HK-2 (cell line): Measurements from ENCODE around the gene HBA2.
"Not testable (repeated sequence)": the region's sequence is repeated elsewhere in the genome, so short reads cannot be mapped to it uniquely, and the experiment has no call there.

Experiments used
- DNase-seq: peaks from one replicate; pipeline ENCODE4 v3.0.0-alpha.2; 2018; ENCODE audit not compliant: unreplicated experiment

Gene HBA2

DNA sequence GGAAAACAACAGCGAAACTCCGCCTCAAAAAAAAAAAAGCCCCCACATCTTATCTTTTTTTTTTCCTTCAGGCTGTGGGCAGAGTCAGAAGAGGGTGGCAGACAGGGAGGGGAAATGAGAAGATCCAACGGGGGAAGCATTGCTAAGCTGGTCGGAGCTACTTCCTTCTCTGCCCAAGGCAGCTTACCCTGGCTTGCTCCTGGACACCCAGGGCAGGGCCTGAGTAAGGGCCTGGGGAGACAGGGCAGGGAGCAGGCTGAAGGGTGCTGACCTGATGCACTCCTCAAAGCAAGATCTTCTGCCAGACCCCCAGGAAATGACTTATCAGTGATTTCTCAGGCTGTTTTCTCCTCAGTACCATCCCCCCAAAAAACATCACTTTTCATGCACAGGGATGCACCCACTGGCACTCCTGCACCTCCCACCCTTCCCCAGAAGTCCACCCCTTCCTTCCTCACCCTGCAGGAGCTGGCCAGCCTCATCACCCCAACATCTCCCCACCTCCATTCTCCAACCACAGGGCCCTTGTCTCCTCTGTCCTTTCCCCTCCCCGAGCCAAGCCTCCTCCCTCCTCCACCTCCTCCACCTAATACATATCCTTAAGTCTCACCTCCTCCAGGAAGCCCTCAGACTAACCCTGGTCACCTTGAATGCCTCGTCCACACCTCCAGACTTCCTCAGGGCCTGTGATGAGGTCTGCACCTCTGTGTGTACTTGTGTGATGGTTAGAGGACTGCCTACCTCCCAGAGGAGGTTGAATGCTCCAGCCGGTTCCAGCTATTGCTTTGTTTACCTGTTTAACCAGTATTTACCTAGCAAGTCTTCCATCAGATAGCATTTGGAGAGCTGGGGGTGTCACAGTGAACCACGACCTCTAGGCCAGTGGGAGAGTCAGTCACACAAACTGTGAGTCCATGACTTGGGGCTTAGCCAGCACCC is 2.6 kb downstream of the HBA2 start:
- DNase-seq: no peak

DNA sequence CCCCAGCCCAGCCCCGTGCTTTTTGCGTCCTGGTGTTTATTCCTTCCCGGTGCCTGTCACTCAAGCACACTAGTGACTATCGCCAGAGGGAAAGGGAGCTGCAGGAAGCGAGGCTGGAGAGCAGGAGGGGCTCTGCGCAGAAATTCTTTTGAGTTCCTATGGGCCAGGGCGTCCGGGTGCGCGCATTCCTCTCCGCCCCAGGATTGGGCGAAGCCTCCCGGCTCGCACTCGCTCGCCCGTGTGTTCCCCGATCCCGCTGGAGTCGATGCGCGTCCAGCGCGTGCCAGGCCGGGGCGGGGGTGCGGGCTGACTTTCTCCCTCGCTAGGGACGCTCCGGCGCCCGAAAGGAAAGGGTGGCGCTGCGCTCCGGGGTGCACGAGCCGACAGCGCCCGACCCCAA is 3.3 kb downstream of the HBA2 start:
- not testable (repeated sequence) for DNase-seq

- DNase-seq: not testable (repeated sequence)
Observed at GRCh38 chr16:176477-177382, 4.1 kb downstream of the HBA2 start, which contains the start of gene HBA1. Gene HBA1, plus strand, starts transcription at chr16:176680. Its CDS starts 37 bp downstream, at chr16:176717.

DNA sequence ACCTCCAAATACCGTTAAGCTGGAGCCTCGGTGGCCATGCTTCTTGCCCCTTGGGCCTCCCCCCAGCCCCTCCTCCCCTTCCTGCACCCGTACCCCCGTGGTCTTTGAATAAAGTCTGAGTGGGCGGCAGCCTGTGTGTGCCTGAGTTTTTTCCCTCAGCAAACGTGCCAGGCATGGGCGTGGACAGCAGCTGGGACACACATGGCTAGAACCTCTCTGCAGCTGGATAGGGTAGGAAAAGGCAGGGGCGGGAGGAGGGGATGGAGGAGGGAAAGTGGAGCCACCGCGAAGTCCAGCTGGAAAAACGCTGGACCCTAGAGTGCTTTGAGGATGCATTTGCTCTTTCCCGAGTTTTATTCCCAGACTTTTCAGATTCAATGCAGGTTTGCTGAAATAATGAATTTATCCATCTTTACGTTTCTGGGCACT is 4.7 kb downstream of the HBA2 start:
- DNase-seq: no peak

DNA sequence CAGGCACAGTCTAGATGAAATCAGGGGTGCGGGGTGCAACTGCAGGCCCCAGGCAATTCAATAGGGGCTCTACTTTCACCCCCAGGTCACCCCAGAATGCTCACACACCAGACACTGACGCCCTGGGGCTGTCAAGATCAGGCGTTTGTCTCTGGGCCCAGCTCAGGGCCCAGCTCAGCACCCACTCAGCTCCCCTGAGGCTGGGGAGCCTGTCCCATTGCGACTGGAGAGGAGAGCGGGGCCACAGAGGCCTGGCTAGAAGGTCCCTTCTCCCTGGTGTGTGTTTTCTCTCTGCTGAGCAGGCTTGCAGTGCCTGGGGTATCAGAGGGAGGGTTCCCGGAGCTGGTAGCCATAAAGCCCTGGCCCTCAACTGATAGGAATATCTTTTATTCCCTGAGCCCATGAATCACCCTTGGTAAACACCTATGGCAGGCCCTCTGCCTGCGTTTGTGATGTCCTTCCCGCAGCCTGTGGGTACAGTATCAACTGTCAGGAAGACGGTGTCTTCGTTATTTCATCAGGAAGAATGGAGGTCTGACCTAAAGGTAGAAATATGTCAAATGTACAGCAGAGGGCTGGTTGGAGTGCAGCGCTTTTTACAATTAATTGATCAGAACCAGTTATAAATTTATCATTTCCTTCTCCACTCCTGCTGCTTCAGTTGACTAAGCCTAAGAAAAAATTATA is 5.4 kb downstream of the HBA2 start:
- DNase-seq: no peak

DNA sequence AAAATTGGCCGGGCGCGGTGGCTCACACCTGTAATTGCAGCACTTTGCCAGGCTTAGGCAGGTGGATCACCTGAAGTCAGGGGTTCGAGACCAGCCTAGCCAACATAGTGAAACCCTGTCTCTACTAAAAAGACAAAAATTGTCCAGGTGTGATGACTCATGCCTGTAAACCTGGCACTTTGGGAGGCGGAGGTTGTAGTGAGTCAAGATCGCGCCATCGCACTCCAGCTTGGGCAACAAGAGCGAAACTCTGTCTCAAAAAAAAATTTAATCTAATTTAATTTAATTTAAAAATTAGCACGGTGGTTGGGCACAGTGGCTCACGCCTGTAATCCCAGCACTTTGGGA is 6.0 kb downstream of the HBA2 start:
- DNase-seq: no peak

DNA sequence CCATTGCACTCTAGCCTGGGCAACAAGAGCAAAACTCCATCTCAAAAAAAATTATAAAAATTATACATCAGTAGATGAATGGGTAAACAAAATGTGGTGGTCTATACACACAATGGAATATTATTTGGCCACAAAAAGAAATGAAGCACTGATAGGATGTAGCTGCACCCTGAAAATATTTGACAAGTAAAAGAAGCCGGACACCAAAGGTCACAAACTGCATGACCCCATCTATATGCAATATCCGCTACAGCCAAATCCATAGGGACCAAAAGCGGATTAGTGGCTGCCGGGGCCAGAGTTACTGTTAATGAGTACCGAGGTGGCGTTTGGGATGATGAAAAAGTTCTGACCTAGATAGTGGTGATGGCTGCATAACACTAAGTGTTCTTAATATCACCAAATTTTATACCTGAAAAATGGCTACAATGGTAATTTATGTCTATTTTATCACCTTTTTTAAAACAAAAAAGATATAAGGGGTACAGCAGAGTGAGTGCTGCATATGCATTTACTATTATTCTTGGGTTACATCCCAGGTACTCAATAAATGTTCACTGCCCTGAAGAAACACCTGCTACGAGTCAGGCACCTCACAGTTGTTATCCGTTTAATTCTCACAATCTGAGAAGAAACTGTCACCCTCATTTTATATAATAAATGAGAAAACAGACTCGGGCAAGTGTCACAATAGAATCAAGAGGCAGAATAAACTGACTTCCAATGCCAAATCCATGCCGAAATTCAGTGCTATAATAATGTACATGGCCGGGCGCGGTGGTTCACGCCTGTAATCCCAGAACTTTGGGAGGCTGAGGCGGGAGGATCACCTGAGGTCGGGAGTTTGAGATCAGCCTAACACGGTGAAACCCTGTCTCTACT is 6.8 kb downstream of the HBA2 start:
- DNase-seq: no peak

GRCh38 chr16:180101-180675 is 7.5 kb downstream of the HBA2 start, which contains the start of gene HBQ1:
Gene HBQ1, plus strand, starts transcription at chr16:180459. Its CDS starts 28 bp downstream, at chr16:180487.
- peak; percentile 58 for DNase-seq

GRCh38 chr16:180681-181564 is 8.2 kb downstream of the HBA2 start:
- DNase-seq: peak; percentile 85

- no peak for DNase-seq
Observed at GRCh38 chr16:181565-182021, 8.9 kb downstream of the HBA2 start.

DNA sequence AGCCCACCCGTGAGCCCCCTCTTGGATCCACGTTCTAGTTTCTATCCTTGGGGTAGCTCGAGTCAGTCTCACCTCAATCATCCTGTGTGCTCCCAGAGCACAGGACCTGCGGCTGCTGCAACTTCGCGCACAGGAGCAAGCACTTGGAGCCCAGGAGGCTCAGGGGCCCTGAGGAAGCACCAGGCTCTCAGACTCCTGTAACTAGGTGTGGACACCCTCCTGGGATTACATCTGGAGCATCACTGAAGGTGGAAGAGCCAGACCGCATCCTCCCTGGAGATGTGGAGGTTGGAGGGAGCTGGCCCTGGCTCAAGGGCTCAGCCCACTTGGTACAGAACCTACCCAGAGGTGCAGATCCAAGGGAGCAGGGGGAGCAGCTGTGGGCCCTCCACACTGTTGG is 10.3 kb downstream of the HBA2 start:
- DNase-seq: no peak

GRCh38 chr16:185213-185612 is 12.5 kb downstream of the HBA2 start:
- no peak for DNase-seq

DNA sequence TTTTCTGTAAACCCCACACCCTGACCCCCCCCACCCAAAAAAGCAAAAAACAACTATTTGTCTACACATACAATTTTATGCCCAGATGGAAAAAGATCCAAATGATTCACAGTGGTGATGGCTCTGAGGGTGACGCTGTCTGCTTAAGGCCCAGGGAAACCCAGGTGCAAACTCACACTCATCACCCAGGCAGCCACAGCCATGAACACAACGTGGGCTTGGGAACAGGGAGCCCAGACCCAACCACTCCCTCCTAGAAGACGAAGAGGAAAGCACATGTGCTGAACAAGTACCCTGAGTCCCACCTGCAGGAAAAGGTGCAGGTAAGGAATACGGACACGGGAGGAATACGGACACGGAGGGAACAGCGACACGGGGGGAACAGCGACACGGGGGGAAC is 13.0 kb downstream of the HBA2 start:
- no peak for DNase-seq

GRCh38 chr16:187330-187729 is 14.7 kb downstream of the HBA2 start:
- DNase-seq: no peak

GRCh38 chr16:188674-189073 is 16.0 kb downstream of the HBA2 start:
- DNase-seq: no peak

DNA sequence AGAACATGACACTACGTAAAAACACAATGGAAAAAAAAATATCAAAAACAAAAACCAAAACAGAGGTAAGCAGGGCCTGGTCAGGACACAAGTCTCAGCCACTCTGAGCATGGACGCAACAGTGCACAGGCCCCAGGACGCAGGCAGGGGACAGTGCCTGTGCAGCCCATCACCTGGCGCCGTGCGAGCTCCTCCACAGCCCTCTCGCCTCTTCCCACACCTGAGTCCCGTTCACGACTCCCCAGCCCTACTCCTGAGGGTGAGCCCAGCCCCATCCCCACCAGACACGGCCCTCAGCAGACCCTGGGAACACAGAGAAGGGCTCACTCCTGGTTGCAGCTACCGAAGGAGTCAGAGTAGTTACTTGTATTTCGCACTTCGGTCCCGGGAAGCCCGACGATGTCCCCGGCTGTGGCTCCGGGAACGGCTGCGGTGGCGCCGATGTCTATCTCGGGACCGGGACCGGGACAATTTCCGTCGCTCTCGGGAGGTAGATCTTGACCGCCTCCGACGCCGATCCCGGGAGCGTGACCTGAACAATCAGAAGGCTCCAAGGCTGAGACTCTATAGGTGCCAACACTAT is 17.0 kb downstream of the HBA2 start:
- no peak for DNase-seq

GRCh38 chr16:191831-192230 is 19.2 kb downstream of the HBA2 start:
- DNase-seq: no peak

DNA sequence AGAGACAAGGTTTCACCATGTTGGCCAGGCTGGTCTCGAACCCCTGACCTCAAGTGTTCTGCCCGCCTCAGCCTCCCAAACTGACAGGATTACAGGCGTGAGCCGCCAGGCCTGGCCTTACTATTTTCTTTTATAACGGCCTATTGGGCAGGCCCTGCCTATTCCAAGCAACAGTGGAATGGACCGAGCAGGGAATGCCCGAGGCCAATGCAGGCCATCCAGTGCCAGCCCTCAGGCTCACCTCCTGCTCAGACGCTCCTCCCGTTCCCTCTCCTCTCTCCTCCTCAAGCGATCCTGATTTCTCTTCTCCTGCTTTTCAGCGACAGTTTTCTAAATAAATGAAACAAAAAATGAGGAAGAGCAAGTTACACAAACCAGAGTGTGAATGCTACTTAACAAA is 20.0 kb downstream of the HBA2 start:
- no peak for DNase-seq

DNA sequence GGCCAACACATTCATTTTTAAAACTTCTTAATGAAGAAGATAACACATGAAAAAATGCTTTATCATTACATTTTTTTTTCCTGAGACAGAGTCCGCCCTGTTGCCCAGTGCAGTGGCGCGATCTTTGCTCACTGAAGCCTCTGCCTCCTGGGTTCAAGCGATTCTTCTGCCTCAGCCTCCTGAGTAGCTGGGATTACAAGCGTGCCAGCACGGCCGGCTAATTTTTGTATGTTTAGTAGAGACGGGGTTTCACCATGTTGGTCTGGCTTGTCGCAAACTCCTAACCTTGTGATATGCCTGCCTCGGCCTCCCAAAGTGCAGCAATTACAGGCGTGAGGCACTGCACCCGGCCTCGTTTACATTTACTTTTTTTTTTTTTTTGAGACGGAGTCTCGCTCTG is 20.8 kb downstream of the HBA2 start:
- no peak for DNase-seq
